Sciatic nerve (tissue), 2 donors: ENCODE results near the gene RASSF10. TPM values are rescaled to one million over a fixed set of nuclear protein-coding genes. Genes with fewer than 3 reads are reported as not detected.
"Not testable (repeated sequence)": the region's sequence is repeated elsewhere in the genome, so short reads cannot be mapped to it uniquely, and the experiment has no call there.

Source experiments
- ATAC-seq: fragments of 200-7000 bp; cut with Tn5 transposase; one replicate; pipeline ENCODE4 v1.9.1; 2020; ENCODE audit warnings: mild to moderate bottlenecking, moderate library complexity
- DNase-seq: peaks from one replicate; pipeline ENCODE4 v3.0.0-alpha.2; 2020; ENCODE audit warnings: low spot score
- intact Hi-C: fragments of 100-400 bp; cut with DNase I; formaldehyde crosslinking; loops from one replicate; pipeline ENCODE4 v1.14.2; 2022
- total RNA-seq: library from RNA; stranded (reverse); fragmentation: NEBNext Ultra II Directional; extraction: Animal tissue kit (Norgen Biotek cat#: 25700); gene quantifications from one replicate; pipeline ENCODE4 v1.2.1, GENCODE V29; 2021
- donor health status: DM: no; HTN: no; CAD: no.
- donor health status: DM: no; HTN: no; CAD: no.

The RASSF10 gene
- total RNA-seq, 1 donor from 2014 or later = 0.27 TPM

GRCh38 chr11:13043912-13044628, 35.0 kb downstream of the RASSF10 start:
- DNase-seq (no peak), ATAC-seq (no peak)
- intact Hi-C loops = no loop called here

GRCh38 chr11:13045089-13045488, 36.0 kb downstream of the RASSF10 start:
- ATAC-seq = not testable (repeated sequence)

GRCh38 chr11:13045734-13046133, 36.6 kb downstream of the RASSF10 start:
- no peak for DNase-seq
- ATAC-seq = no peak
- intact Hi-C loops = no loop called here

More at GRCh38 chr11:13045089-13045488, 36.0 kb downstream of the RASSF10 start:
- DNase-seq, intact Hi-C loops: not testable (repeated sequence)

GRCh38 chr11:13046637-13047570, 37.8 kb downstream of the RASSF10 start:
- no peak for DNase-seq
- intact Hi-C loops = no loop called here
- ATAC-seq = no peak

GRCh38 chr11:13047884-13048283, 38.8 kb downstream of the RASSF10 start:
- DNase-seq (no peak), ATAC-seq (no peak)
- intact Hi-C loops = no loop called here

GRCh38 chr11:13051257-13051656, 42.1 kb downstream of the RASSF10 start:
- DNase-seq (no peak), ATAC-seq (no peak)
- intact Hi-C loops = no loop called here

- intact Hi-C loops = no loop called here
- no peak for ATAC-seq
- DNase-seq = no peak
Measured at GRCh38 chr11:13052130-13052571, 43.0 kb downstream of the RASSF10 start.

- DNase-seq = no peak
- intact Hi-C loops = no loop called here
- ATAC-seq = no peak
Measured at GRCh38 chr11:13053255-13053917, 44.3 kb downstream of the RASSF10 start.

GRCh38 chr11:13054278-13054677, 45.2 kb downstream of the RASSF10 start:
- ATAC-seq = no peak
- intact Hi-C loops = no loop called here
- no peak for DNase-seq

GRCh38 chr11:13055200-13055599, 46.1 kb downstream of the RASSF10 start:
- intact Hi-C loops = no loop called here
- ATAC-seq (no peak), DNase-seq (no peak)

GRCh38 chr11:13061294-13061990, 52.3 kb downstream of the RASSF10 start:
- intact Hi-C loops = no loop called here
- ATAC-seq = no peak
- no peak for DNase-seq
